Measurements from ENCODE around the gene ZNF800.

DNA sequence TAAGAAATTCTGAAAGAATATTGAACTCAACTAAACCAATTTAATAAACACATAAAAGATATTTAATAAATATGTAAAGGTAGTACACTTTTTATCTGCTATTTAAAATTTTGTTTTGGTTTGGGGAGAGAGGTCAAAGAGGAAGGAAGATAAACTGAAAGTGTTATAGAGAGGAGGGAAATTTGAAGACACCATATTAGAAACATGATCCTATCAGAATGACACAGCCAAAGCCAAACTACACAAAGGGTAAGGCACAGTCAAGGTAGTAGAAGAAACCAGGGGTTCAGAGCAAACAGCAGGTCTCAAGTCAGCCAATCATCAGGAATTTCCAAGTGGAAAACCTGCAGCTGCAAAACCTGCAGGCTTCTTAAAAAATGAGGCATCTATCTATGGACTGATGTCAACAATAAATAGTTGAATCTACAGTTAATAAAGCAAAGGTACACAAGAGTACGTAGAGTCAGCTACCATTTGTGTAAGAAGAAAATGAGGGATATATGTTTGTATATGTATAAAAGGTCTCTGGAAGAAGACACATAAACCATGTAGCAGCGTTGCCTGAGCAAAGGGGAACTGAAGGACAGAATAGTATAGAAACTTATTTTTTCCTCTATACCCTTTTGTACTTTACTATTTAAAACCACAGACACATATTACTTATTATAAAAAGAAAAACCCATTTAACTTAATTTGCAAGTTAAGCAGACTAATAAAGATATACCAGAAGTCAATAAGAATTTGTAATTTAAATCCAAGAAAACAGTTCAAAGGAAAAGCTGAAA is 10.0 kb downstream of the ZNF800 start:
- no peak for TF ChIP-seq POLR2A (IDR thresholded peaks at IDR 0.05)
- TF ChIP-seq, protein P1, sequence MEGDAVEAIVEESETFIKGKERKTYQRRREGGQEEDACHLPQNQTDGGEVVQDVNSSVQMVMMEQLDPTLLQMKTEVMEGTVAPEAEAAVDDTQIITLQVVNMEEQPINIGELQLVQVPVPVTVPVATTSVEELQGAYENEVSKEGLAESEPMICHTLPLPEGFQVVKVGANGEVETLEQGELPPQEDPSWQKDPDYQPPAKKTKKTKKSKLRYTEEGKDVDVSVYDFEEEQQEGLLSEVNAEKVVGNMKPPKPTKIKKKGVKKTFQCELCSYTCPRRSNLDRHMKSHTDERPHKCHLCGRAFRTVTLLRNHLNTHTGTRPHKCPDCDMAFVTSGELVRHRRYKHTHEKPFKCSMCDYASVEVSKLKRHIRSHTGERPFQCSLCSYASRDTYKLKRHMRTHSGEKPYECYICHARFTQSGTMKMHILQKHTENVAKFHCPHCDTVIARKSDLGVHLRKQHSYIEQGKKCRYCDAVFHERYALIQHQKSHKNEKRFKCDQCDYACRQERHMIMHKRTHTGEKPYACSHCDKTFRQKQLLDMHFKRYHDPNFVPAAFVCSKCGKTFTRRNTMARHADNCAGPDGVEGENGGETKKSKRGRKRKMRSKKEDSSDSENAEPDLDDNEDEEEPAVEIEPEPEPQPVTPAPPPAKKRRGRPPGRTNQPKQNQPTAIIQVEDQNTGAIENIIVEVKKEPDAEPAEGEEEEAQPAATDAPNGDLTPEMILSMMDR (IDR thresholded peaks at IDR 0.05): no peak
- TF ChIP-seq EP300 (IDR thresholded peaks at IDR 0.05; ENCODE audit: low read depth): no peak

Measured in transverse colon (tissue), 3 donors.